ENCODE data around the gene LGALS14.
"Not testable (repeated sequence)": the region's sequence is repeated elsewhere in the genome, so short reads cannot be mapped to it uniquely, and the experiment has no call there.

LGALS14 gene

DNA sequence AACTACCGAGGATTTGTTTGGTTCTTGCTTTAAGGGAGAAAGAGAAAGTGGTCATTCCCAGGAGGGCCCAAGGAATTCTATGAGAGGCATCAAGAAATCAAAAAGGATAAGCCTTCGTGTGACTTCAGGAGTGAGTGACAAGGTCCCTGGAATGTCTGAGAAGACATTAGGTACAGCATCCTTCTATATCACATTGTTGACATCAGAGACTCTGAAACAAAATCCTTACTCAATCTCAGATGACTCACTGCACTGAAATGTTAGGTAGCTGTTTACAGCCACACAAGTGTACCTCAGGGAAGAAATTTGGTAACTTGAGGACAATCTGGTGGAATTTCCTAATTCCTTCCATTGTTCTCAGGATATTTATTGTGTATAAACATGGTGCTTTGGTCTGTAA lies 7.9 kb upstream of the LGALS14 start:
- no peak for DNase-seq

DNA sequence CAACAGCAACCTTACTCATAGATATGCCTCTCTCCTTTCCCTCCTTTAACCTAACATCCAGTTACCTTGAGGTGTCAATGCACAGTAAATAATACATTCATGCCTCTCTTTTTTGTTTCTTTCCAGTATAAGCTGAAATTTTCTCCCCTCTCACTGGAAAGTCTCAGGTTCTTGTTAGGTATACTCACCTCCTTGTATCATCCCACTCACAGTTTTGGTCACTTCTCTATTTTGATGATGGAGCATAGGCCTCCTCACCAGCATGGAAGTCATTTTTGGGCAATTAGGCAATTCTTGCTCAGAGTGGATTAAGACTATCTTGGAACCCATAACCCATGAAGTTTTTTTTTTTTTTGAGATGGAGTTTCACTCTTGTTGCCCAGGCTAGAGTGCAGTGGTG lies 5.7 kb upstream of the LGALS14 start:
- DNase-seq: no peak

DNA sequence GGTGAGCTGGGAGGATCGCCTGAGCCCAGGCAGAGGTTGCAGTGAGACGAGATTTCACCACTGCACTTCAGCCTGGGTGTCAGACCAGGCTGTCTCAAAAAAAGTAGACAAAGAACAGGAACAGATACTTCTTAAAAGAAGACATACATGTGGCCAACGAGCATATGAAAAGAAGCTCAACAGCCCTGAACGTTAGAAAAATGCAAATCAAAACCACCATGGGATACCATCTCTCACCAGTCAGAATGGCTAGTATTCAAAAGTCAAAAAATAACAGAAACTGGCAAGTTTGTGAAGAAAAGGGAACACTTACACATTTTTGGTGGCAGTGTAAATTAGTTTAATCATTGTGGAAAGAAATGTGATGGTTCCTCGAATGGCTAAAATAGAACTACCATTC lies 3.0 kb upstream of the LGALS14 start:
- no peak for DNase-seq

DNA sequence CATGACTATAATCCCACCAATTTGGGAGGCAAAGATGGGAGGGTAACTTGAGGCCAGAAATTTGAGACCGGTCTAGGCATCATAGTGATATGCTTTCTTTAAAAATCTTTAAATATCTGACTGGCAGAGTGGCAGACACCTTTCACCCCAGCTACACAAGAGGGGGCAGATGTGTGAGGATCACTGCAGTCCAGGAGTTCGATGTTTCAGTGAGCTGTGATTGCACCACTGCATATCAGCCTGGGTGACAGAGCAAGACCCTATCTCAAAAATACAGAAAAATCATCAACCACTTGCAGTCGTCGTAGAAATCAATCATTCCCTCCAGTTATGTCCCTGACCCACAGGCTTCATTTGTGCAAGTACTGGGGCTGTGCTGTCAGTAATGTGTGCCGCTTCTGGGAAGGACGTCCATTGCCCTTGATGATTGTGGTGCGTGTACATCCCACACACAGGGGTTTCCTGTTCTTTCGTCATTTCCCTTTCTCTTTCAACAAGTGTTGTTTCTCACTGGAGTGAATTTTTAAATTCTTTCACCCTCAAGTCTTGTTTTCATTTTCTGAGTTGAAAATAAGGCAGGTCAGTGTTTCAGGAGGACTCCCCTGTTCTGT lies 1.4 kb downstream of the LGALS14 start:
- DNase-seq: peak; percentile 7 to 67

DNA sequence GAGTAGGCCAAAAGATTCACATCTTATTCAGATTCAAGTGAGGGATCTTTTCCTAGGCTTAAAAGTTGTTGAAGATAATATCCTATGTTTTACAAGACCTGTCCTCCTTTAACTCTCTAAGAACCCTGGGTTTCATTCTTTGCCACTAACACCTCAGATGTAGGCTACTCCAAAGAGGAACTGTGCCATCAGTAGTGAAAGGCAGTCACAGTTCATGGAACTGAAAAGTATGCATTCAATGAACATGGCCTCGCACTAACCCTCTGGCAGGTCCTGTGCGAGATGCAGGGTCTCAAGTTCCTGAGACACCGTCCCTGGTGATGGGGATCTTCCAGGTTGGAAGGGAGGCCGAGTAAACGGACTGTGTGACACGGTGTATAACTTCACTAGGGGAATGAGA lies 4.3 kb downstream of the LGALS14 start:
- no peak for DNase-seq

DNA sequence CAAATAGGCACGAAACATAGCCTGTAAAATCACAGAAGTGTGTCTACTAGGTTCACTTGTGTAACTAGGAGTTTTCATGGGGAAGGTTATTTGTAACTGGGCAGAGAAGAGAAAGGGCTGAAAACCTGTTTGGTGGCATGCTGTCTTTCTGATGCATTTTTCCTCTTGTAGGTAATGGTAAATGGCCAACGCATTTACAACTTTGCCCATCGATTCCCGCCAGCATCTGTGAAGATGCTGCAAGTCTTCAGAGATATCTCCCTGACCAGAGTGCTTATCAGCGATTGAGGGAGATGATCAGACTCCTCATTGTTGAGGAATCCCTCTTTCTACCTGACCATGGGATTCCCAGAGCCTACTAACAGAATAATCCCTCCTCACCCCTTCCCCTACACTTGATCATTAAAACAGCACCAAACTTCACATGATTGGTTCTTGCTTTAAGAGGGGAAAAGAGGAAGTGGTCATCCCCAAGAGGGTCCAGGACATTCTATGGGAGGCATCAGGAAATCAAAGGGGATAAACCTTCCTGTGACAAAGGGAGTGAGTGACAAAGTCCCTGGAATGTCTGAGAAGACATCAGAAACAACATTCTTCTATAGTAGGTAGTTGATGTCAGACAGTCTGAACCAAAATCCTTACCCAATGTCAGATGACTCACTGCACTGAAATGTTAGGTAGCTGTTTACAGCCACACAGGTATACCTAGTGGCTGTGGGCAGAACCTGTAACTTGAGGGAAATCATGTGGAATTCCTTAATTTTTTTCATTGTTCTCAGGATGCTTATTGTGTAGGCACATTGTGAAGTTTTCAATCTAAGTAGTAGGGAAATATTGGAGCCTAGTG lies 5.0 kb downstream of the LGALS14 start:
- DNase-seq: no peak

DNA sequence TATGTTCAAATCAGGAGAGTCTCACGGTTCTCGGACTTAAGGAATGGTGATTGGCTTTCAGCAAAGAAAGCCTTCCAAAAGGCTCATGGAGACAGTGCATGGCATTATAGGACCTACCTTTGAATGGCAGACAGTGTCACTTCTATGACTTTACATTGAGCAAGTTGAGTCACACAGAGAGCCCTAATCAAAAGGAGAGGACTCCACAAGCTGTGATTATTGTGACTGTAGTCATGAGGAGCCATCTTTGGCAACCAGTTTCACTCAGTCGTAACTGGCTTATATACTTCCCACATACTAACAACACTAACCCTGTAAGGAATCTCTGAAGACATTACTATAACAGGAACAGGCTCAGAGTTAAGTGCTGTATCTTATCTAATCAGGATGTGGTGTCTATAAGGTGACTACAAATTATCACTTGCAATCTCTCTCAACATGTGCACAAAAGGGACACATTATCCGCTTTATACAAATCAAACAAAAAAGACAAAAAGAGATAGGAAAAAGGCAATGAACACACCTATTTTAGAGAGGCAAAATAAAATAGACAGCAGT lies 6.1 kb downstream of the LGALS14 start:
- DNase-seq: peak in 1 of 2 donors; percentile 20

DNA sequence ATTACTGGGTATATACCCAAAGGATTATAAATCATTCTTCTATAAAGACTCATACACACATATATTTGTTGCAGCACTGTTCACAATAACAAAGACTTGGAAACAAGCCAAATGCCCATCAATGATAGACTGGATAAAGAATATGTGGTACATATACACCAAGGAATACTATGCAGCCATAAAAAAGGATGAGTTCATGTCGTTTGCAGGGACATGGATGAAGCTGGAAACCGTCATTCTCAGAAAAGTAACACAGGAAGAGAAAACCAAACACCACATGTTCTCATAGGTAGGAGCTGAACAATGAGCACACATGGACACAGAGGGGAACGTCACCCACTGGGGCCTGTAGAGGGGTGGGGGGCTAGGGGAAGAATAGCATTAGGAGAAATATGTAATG lies 15.9 kb downstream of the LGALS14 start:
- not testable (repeated sequence) for DNase-seq

DNA sequence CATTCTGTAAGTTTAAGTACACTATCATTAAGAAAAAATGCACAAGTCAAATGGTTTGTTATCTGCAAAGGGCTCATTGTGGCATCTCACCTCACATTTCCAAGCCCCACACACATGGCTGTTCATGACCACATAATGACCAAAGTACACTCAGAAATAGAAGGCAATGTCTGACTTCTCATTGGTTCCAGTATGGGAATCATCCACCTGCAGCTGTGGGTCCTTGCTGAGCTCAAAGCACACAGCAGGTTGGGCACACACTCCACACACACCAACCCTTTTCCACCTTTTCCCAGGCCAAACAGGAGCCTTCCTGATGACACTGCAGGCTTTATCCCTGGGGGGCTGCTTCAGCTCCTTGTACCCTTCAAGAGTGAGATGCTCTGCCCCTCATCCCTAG lies 21.7 kb downstream of the LGALS14 start:
- DNase-seq: no peak

DNA sequence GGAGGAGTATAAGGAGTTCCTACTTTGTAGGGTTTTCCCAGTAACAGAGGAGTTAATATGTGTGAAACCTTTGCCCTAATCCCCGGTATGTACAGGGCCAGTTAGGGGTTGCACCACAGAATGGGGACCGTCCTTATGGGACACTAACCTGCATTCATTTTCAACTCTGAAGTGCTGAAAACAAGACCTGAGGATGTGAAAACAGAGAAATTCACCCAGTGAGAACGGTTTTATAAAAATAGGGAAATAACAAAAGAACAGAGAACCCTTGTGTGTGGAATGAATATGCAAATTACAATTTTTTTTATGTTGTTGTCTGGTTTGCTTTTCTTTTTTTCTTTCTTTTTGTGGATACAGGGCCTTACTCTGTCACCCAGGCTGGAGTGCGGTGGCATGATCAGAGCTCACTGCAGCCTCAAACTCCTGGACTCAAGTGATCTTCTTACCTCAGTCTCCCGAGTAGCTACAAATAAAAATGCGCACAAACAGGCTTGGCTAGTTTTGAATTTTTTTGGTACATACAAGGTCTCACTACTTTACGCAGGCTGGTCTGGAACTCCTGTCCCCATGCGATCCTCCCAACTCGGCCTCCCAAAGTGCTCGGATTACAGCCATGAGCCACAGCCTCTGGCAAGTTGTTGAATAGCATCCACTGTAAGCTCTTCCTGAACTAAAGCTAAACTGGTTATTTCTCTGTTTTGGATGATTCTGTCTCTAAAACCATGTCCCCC lies 23.0 kb downstream of the LGALS14 start:
- DNase-seq: no peak

DNA sequence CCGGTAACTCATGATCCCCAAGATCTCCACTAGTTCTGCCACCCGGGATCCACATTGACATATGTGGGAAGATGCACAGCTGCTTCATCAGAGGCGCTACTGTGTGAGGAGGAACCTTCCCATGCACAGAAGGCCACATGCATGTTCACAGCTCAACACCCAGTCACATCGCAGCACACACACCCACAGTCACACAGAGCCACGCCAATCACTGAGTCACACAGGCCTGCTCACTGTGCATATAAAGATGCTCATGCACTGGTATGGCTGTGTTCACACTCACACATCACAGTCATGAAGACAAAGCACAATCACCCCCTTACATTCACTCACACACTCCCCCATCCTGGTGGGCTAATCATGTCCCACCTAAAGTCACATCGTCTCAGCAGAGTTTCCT lies 23.8 kb downstream of the LGALS14 start:
- no peak for DNase-seq

DNA sequence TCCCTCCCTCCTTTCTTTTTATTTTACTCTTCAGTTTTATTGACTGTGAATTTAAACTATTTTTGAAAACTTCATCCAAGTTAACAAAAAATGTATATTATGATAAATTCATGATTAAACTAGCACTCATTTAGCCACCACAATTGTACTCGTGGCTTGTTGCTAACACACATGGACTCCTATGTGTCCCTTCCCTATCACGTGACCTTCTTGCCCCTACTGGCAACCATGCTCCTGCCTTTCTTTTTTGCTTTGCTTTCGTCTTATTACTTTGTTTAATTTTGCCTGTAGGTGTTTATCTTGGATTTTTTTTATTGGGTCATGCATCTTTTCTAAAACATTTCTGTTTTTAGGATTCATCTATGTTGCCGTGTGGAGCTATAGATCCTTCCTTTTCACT lies 25.3 kb downstream of the LGALS14 start:
- no peak for DNase-seq

DNA sequence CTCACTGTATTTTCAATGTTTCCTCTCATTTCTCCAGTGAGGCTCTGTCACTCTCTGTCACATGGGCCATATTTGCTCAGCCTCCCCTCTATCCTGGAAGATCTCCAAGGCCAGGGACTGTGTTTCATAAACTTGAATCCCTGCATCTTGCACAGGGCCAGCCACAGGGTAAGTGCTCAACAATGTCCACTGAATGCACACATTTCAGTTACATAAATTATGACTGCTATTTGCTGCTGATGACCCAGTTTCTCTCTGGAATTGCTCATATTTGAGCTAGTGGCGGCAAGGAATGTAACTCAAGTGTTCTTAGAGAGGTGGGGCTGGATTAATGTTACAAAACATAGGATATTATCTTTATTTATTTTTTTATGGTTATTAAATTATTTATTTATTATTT lies 27.4 kb downstream of the LGALS14 start:
- DNase-seq: no peak

DNA sequence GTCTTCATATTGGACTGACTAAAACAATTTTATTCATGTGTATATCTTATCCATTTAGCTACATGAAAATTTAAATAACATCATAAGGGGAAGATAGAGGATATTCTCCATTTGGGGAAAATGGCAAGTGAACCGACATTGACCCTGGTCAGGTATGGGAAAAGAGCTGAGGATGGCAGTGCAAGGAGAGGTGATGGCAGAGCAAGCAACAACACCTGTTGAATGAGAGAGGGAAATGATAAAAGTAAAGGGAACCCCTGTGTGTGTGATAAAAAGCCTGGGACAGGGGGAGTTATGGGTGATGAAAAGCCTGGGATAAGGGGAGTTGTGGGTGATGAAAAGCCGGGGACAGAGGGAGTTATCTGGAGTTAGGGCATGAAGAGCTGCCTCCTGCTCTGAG lies 29.6 kb downstream of the LGALS14 start:
- no peak for DNase-seq

DNA sequence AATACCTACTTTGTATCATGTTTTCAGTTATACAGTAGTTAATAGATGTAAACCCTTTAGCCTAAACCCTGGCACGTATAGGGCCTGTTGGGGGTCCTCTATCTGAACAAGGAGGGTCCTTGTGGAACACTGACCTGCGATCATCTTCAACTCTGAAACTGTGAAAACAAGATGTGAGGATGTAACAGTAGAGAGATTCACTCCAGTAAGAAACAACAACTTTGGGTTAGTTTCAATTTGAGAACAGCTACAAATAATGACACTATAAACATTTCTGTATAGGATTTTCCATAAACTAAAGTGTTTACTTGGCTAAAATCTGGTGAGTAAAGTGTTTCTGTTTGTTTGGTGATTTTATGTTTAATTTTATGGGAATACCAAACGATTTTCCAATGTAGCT lies 31.4 kb downstream of the LGALS14 start:
- DNase-seq: no peak

DNA sequence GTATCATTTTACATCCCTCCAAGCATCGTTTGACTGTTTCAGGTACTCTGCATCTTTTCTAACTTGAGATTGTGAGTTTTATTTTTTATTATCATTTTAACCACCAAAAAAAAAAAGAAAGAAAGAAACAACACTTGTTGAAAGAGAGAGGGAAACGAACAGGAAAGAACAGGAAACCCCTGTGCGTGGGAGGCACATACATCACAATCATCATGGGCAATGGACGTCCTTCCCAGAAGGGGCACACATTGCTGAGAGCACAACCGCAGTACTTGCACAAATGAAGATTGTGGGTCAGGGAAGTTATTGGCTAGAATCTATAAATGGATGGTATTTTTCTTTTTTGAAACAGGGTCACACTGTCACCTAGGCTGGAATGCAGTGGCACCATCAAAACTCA lies 31.8 kb downstream of the LGALS14 start:
- DNase-seq: no peak

DNA sequence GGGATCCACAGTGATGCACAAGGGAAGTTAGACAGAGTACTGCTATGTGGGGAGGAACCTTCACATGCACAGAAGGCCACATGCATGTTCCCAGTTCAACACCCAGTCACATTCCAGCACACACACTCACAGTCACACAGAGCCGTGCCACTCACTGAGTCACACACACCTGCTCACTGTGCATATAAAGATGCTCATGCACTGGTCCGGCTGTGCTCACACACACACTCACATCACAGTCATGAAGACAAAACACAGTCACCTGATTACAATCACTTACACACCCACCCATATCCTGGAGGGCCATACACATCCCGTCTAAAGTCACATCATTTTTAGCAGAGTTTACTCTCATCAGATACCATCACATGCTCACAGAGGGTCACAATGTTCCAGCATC lies 33.1 kb downstream of the LGALS14 start:
- DNase-seq: no peak

DNA sequence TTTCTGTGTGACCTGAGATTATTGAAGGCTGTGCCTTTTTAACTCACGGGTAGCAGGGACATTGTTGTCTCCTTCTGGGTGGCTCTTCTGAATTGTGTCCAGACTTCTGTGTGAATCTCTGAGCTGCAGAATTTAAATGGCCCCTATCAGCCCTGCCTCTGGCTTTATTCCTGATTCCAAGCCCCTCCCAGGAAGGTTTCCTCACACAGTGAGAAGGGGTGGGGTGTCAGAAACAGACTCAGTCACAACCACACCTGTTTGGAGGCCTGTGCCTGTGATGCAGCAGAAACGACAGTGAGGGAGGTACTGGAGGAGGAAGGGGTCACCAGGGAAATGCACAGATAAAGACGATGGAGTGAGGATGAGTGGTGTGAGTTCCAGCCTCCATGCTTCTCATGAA lies 33.6 kb downstream of the LGALS14 start, which contains the start of gene CLC:
Gene CLC, minus strand, starts transcription at position 139 of the 400 bp plus-strand sequence. Its CDS starts 77 bp downstream, at position 62.
- no peak for DNase-seq

DNA sequence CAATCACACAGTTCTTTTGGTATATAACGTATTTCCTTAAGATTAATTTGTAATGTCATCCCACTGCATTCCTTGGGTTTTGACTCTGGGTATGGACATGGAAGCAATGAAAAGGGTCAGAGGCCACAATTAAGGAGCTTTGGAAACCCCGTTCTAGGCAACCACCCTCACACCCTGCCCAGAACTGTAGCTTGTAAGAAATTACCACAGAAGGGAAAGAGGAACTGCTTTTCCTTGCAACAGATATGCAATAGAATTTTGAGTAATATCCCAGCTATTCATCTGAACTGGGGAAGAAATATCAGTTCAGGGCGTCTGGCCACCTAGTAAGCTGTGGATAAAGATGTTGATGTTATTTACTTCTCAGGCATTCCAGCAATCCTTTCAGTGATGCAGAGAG lies 34.5 kb downstream of the LGALS14 start:
- no peak for DNase-seq

DNA sequence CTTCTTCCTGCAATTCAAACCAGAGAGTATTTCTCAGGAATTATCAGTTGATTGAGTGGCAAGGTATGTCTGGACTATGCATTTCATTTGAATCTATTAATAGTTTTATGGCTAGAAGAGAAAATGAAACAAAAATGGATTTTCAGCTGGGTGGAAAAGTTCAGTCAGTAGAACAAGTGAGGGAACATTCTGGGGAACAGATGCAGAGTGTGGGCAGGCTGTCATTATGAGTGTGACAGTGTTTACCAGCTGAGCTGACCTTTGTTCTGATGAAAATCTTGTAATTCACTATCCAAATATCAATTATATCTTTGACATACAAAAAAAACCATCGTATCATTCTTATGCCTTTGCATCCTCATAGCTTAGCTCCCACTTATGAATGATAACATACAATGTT lies 36.1 kb downstream of the LGALS14 start:
- DNase-seq: no peak

DNA sequence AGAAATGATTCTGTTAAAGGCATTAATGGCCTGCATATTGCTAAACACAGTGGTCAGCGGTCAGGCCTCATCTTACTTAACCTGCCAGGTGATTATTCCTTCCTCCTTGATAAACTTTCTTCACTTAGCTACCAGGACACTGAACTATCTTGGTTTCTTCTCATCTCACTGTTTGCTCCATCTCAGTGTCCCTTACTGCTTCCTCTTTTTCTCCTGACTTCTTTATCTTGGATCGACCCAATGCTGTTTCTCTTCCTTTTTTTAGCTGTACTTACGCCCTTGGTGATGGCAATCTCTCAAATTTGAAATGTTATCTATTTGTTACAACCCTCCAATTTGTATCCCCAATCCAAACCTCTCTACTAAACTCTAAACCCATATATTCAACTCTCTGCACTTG lies 41.4 kb downstream of the LGALS14 start:
- DNase-seq: no peak

DNA sequence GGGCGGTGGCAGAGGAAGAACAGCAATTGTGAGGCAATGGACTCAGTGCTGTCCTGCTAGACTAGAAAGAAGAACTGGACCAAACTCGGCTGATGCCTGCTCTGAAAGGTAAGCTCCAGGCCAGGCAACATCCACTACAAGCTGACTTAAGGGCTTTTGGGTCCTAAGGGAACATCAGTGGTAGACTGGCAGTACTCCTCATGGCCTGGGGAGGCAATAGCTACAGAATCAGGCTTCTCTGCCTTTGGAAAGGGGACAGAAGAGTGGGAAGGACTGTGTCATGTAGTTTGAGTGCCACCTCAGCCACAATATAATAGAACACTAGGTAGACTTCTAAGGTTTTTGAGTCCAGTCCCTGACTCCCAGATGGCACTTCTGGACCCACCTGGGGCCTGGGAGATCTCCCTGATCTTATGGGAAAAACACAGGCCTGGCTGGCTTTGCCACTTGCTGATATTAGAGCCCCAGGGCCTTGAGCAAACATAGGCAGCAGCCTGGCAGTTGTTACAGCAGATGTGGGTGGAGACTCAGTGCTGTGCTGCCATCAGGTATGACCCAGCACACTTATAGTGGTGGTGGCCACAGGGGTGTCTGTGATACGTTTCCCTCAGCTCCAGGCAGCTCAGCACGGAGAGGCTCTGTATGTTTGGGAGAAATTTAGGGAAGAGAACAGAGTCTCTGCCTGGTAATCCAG lies 42.7 kb downstream of the LGALS14 start:
- DNase-seq: no peak

DNA sequence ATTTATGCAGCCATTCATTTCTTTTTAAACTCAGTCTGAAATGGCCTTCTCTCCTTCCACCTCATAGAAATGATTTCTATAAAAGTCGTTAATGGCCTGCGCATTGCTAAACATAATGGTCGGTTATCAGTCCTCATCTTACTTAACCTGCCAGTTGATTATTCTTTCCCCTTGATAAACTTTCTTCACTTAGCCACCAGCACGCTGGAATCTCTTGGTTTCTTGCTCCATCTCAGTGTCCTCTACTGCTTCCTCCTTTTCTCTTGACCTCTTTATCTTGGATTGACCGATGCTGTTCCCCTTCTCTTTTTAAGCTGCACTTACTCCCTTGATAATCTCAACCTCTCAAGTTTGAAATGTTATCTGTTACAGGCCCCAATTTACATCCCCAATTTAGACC lies 45.7 kb downstream of the LGALS14 start:
- DNase-seq: no peak

Measured in CD4-positive, alpha-beta T cell treated with Interferon alpha-2 for 1 hour (primary cell).